Measurements from ENCODE around the gene ADPRHL1.

Gene ADPRHL1

DNA sequence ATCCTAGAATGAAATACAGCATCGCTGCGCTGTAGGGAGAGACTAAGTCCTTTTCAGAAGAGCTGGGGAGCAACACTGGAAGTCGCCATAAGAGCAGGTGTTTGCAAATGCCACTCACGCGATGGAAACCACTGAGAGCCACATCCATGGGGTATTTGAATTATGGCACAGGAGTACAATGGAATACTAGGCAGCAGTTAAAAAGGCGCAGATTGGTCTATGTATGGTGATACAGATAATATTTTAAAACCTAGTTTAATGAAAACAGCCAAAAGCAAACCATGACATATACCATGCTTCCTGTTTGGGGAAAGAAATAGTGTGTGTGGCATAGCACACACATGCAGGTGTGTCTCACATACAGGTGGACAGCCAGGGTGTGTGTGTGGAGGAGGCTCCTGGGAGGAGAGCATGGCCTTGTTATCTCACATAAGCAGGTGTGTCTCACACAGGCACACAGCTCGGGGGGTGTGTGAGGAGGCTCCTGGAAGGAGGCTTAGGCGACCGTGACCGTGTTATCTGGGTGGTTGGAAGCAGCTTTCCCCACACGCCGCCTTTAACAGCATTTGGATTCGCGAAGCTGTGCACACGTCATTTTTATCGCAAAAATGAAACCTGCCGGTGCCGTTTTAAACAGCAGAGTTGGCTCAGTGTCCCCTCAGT is 33.6 kb downstream of the ADPRHL1 start:
- DNase-seq (ENCODE audit: low read depth): no peak
- TF ChIP-seq, protein P1, sequence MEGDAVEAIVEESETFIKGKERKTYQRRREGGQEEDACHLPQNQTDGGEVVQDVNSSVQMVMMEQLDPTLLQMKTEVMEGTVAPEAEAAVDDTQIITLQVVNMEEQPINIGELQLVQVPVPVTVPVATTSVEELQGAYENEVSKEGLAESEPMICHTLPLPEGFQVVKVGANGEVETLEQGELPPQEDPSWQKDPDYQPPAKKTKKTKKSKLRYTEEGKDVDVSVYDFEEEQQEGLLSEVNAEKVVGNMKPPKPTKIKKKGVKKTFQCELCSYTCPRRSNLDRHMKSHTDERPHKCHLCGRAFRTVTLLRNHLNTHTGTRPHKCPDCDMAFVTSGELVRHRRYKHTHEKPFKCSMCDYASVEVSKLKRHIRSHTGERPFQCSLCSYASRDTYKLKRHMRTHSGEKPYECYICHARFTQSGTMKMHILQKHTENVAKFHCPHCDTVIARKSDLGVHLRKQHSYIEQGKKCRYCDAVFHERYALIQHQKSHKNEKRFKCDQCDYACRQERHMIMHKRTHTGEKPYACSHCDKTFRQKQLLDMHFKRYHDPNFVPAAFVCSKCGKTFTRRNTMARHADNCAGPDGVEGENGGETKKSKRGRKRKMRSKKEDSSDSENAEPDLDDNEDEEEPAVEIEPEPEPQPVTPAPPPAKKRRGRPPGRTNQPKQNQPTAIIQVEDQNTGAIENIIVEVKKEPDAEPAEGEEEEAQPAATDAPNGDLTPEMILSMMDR (IDR thresholded peaks at IDR 0.05; ENCODE audit: low read depth, low read length, missing control alignments): no peak
- H3K4me3 ChIP-seq (ENCODE audit: low read depth, low read length): no peak overlapping the region
- in situ Hi-C loops (cut with HindIII; ENCODE audit: low sequenced_read_pairs): no loop called here

DNA sequence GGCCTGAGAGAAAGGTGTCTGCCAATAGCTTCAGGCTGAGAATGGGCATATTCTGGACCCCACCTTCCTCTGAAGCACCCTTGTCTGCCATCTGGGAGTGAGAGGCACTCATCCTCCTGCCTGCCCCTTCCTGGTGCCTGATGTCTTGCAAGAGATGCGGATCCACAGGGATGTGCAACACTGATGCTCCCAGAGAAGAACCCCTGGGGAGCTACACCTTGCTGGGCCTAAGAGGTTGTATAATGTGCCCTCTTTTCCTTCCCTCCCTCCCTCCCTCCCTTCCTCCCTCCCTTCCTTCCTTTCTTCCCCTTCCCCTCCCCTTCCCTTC is 34.6 kb downstream of the ADPRHL1 start:
- TF ChIP-seq, protein P1 (IDR thresholded peaks at IDR 0.05; ENCODE audit: low read depth, low read length, missing control alignments): no peak
- no peak overlapping the region for H3K4me3 ChIP-seq (ENCODE audit: low read depth, low read length)
- in situ Hi-C loops (cut with HindIII; ENCODE audit: low sequenced_read_pairs): no loop called here
- DNase-seq (ENCODE audit: low read depth): no peak

DNA sequence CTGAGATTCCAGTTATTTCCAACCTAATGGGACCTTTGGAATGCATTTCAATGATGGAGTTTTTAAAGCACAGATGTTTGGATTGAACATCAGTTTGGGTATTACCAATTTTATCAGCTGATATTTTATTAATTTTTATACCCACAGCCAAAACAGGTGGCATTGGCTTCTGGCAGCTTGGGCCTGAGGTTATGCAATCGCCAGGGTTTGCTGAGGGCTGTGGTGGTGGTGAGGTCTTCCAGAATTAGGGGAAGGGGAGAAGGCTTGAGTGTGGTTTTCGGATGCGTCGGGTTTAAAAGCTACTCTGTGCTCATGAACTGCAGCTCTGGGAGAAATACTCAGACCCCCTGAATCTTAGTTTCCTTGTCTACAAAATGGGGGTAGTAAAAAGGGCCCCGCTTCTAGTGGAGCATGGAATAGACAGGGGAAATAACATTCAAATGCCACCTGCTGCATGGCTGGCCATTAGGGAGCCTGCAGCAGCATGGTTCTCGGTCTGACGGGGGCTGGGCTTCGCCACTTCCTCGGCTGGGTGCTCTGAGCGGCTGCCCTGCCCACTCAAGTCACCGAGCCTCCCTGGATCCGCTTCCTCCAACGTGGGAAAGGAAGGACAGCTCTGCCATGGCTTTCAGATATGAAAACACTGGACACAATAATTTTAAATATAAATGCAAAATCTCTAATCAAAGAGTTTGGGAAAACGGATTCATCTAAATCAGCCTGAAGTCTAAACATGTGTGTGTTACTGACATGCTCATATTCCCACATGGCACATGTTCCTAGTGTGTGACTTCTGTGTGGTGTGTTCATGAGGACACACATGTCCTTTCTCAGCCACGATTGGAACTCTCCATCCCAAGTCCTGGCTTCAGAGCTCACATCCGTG is 35.2 kb downstream of the ADPRHL1 start:
- H3K4me3 ChIP-seq (ENCODE audit: low read depth, low read length): no peak overlapping the region
- no peak for DNase-seq (ENCODE audit: low read depth)
- TF ChIP-seq, protein P1 (IDR thresholded peaks at IDR 0.05; ENCODE audit: low read depth, low read length, missing control alignments): no peak
- in situ Hi-C loops (cut with HindIII; ENCODE audit: low sequenced_read_pairs): no loop called here

DNA sequence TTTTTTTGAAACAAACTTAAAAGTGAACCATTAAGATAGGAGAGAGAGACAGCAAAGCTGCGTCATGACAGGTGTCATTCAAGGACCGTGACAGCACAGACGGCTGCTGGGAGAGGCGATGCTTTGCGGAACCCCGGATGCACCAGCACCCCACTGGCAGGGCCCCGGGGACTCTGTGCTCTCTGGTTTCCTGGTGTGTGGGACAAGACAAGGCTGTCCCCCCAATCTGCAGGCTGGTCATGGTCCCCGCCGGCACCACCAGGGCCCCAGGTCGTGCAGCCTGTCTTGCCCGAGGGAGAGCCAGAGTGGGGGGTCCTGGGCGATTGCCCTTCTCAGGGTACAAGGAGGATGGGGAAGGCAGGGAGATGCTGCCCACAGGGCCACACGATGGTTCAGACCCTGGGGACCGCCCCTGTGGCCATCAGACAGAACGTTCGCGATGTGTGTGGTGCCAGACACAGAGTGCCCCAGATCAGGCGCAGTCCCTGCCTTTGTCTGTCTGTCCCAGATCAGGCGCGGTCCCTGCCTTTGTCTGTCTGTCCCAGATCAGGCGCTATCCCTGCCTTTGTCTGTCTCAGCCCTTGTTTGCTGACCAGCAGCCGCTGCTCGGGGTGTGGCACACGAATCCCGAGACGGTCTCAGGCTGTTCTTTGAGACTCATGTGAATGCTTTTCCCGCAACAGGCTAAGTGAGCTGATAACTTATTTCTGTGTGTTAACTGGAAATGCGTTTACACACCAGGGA is 36.1 kb downstream of the ADPRHL1 start:
- H3K4me3 ChIP-seq (ENCODE audit: low read depth, low read length): no peak overlapping the region
- no peak for DNase-seq (ENCODE audit: low read depth)
- in situ Hi-C loops (cut with HindIII; ENCODE audit: low sequenced_read_pairs): no loop called here
- TF ChIP-seq, protein P1 (IDR thresholded peaks at IDR 0.05; ENCODE audit: low read depth, low read length, missing control alignments): no peak

DNA sequence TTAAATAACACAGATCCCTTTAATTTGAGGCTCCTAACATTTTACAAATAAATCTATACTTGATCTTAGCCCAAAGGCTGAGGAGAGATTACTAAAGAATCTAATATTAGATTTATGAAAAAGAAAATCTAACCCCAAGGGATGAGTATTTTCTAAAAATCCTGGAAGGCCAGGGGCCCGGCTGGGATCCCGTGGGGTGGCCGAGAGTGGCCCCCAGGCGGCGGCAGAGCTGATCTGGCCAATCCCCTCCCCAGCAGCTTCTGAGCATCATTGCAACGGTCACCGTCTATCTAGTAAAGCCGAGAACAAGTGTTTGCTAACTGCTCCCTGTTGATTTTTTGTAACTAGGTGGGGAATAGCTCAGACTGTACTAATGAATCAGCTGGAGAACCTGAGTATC is 37.5 kb downstream of the ADPRHL1 start:
- TF ChIP-seq, protein P1 (IDR thresholded peaks at IDR 0.05; ENCODE audit: low read depth, low read length, missing control alignments): no peak
- DNase-seq (ENCODE audit: low read depth): no peak
- no peak overlapping the region for H3K4me3 ChIP-seq (ENCODE audit: low read depth, low read length)
- in situ Hi-C loops (cut with HindIII; ENCODE audit: low sequenced_read_pairs): no loop called here

DNA sequence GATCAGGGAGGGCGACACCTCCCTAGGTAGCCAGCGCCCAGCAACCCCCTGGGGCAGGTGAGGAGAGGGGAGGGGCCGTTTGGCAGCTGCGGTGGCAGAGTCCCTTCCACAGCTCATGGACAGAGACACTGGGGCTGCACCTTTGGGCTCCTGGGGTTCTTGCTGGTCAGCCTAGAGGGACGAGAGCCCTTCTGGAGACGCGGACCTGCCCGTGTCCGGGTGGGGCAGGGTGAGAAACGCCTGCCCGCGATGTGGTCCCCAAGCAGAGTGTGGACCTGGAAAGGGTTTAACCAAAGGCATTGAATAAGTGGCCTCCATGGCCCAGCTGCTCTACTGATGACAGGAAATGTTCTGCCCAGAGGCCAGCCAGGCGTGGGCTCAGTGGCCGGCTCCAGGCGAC is 38.3 kb downstream of the ADPRHL1 start:
- TF ChIP-seq, protein P1 (IDR thresholded peaks at IDR 0.05; ENCODE audit: low read depth, low read length, missing control alignments): no peak
- DNase-seq (ENCODE audit: low read depth): no peak
- in situ Hi-C loops (cut with HindIII; ENCODE audit: low sequenced_read_pairs): no loop called here

More for the DNA sequence above, 38.3 kb downstream of the ADPRHL1 start:
- H3K4me3 ChIP-seq (ENCODE audit: low read depth, low read length): no peak overlapping the region

All from astrocyte of the cerebellum (primary cell).